ENCODE measurements around the gene PARVB. TPM values are rescaled to one million over a fixed set of nuclear protein-coding genes. Genes with fewer than 3 reads are reported as not detected.

The PARVB gene
- total RNA-seq, 4 donors from 2014 or later = 59.5 to 82.0 (median 61.2) TPM

DNA sequence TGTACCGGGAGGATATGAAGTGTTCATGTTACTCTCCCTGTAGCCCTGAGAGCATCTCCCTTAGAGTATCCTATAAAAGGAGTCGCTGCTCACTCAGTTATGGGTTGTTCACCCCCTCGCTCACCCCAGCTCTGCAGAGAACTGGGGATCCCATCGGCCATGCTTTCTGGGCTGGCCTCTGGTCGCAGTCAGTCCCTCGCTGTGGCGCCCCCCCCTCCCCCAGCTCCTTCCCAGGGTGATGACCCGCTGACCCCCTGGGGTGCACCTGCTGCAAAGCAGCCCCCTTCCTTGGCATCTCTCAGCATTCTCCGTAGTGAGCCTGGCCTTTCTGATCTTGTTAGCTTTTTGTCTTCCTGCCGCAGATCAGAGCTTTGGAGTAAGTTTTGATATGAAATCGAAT, 146.4 kb downstream of the PARVB start:
- no peak for ATAC-seq (ENCODE audit: low FRiP score)
- DNase-seq (ENCODE audit: low spot score) = no peak
- TF ChIP-seq, protein P1, sequence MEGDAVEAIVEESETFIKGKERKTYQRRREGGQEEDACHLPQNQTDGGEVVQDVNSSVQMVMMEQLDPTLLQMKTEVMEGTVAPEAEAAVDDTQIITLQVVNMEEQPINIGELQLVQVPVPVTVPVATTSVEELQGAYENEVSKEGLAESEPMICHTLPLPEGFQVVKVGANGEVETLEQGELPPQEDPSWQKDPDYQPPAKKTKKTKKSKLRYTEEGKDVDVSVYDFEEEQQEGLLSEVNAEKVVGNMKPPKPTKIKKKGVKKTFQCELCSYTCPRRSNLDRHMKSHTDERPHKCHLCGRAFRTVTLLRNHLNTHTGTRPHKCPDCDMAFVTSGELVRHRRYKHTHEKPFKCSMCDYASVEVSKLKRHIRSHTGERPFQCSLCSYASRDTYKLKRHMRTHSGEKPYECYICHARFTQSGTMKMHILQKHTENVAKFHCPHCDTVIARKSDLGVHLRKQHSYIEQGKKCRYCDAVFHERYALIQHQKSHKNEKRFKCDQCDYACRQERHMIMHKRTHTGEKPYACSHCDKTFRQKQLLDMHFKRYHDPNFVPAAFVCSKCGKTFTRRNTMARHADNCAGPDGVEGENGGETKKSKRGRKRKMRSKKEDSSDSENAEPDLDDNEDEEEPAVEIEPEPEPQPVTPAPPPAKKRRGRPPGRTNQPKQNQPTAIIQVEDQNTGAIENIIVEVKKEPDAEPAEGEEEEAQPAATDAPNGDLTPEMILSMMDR (IDR thresholded peaks at IDR 0.05) = no peak

DNA sequence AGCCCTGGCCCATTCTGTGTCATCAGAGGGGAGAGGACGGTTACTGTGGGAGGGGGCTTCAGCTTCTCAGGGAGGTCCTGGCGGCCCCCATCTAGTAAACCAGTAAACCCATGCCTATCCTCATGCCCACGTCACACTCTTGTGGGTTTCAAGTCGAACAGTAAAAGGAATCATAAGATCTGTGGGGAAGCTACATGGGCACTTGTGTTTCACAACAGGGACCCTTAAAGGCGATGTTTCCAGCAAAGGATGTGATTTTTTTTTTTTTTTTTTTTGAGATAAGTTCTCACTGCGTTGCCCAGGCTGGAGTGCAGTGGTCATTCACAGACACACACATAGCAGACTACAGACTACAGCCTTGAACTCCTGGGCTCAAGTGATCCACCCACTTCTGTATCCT, 147.5 kb downstream of the PARVB start:
- DNase-seq (ENCODE audit: low spot score) (no peak), ATAC-seq (ENCODE audit: low FRiP score) (no peak)
- TF ChIP-seq, protein P1 (IDR thresholded peaks at IDR 0.05) = no peak

DNA sequence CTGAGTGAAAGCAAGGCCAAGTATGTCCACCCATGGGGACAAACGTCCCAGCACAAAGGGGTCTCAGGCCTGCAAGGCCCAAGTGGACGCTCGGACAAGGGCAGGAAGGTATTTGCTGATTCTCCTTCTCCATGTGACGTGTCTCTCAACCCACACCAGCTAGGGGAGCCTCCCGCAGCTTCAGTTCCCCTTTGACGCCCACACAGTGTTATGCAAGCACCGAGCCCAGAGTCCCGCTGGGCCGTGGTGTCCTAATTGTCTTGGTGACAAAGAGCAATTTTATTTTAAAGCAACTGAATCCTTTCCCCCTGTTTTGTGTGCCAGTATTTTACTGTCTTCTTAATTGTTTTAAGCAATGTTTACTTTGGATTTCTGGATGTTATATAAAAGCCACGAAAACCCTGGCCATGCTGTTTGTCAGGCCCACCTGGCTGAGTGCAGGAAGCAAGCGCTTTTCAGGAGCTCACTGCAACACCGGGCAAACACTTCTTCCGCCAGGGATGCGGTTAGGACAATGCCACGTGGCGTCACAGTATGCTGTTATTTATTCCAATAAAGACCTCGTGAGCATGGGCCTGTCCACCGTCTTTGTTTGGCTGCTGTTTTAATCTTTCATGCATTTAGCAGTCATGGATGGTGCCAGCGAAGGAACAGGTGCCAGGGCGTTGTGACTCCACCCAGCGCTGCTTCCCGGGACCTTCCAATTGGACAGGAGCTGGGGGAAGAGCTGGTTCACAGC, 148.4 kb downstream of the PARVB start:
- TF ChIP-seq, protein P1 (IDR thresholded peaks at IDR 0.05) = no peak
- peak; percentile 34 for DNase-seq (ENCODE audit: low spot score)
- ATAC-seq (ENCODE audit: low FRiP score) = no peak

DNA sequence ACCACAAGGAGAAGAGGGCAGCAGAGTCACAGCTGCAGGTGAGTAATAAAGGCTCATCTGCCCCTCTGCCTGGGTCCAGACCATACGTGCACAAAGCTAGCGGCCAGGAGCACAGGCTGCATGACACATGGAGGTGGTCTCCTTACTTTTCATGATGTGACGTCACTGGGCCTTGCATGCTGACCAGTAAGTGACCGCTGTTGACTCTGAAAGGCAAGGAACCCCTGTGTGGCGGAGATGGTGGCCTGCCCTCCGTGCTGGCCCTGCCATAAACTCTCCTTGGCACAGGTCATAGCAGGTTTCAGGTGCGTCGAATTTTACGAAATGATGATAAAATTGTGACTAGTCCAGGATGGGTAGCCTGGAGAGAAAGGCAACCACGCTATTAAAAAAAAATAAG, 149.1 kb downstream of the PARVB start:
- ATAC-seq (ENCODE audit: low FRiP score) (no peak), DNase-seq (ENCODE audit: low spot score) (no peak)
- TF ChIP-seq, protein P1 (IDR thresholded peaks at IDR 0.05) = no peak

DNA sequence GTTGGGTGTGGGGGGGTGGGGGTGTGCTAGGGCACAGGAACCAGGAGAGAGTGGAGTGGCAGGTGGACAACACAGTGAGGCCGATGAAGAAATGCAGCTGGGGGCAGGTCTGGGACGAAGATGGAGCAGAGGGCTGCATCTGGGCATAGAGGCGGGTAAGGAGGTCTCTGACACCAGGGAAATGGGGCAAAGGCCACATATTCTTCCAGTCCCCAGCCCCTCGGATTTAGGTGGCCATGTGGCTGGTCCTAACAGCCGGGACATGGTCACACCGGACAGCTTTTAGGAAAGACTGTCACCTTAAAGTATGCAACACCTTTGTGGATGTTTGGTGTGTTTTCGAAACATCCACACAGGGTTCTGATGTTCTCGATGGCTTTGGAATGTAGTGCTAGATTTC, 151.6 kb downstream of the PARVB start:
- DNase-seq (ENCODE audit: low spot score) (no peak), ATAC-seq (ENCODE audit: low FRiP score) (no peak)
- TF ChIP-seq, protein P1 (IDR thresholded peaks at IDR 0.05) = no peak

DNA sequence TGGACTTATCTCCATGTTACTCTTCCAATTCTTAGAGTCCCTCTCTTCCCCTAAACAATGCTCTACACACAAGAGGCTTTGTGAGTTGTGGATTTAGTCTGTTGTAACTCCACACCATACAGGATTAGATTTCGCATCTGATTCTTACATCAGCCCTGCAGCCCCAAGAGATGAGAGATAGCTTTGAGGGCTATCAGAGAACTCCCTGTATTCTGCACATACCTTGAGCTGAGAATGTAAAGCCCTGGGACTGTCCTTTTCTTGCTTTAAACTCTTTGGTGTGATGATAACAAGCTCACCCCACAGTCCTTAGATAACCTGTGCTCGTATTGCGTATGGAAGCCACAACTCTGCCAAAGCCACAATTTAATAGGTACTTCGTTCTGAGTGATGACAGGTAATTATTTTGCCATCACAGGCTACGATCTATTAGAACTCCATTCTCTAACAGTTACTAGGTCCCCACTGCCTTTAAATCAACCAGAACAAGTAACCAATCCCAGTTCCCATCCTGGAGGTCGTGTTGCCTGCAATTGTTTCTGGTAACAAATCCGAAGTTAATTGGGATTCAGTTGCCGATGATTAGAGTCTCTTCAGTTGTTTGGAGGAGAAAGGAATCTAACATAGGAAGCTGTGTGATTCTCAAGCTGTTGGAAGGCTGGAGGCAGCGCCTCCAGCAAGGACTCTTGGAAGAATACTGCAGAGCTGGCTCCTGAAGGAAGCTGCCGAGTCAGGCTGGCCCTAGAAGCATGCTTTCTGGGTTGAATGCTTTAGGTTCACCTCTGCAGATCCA, 155.3 kb downstream of the PARVB start:
- no peak for ATAC-seq (ENCODE audit: low FRiP score)
- TF ChIP-seq, protein P1 (IDR thresholded peaks at IDR 0.05) = no peak
- DNase-seq (ENCODE audit: low spot score) = no peak

All from omental fat pad (tissue), 4 donors.